GM23338 (cell line): ENCODE data around the gene GOLGA1. TPM values are rescaled to one million over a fixed set of nuclear protein-coding genes. Genes with fewer than 3 reads are reported as not detected.
A peak's percentile ranks its signal among the peaks of the same experiment; 100 is the strongest.

ENCODE experiments used
- ATAC-seq: fragments of 200-7000 bp; cut with Tn5 transposase; 3 replicates; pipeline ENCODE4 v1.9.1; 2020
- DNase-seq: peaks from one replicate; pipeline ENCODE4 v3.0.0-alpha.2; 2015; ENCODE audit warnings: low spot score
- H2AFZ ChIP-seq: fragments of 200-600 bp; sonication (generic); 2 replicates; pipeline ENCODE4 v1.8.0; 2016; ENCODE audit warnings: antibody characterized with exemption, mild to moderate bottlenecking, moderate library complexity
- H3F3A ChIP-seq: fragments of 200-600 bp; sonication (generic); replicated peaks from 2 replicates; pipeline ENCODE4 v1.8.0; 2017; ENCODE audit warnings: antibody characterized with exemption, mixed run types, low read depth
- H3K27ac ChIP-seq: fragments of 200-600 bp; sonication (generic); 2 replicates; pipeline ENCODE4 v1.6.1; 2016; ENCODE audit warnings: low read depth
- H3K27me3 ChIP-seq: fragments of 200-600 bp; sonication (generic); 2 replicates; pipeline ENCODE4 v1.8.0; 2016; ENCODE audit warnings: mild to moderate bottlenecking, mixed run types, moderate library complexity; ENCODE audit not compliant: insufficient read depth
- H3K36me3 ChIP-seq: fragments of 200-600 bp; sonication (generic); 2 replicates; pipeline ENCODE4 v1.8.0; 2016; ENCODE audit warnings: mild to moderate bottlenecking; ENCODE audit not compliant: insufficient read depth
- H3K4me1 ChIP-seq: fragments of 200-600 bp; sonication (generic); 2 replicates; pipeline ENCODE4 v1.8.0; 2016; ENCODE audit warnings: mild to moderate bottlenecking, moderate library complexity; ENCODE audit not compliant: insufficient read depth
- H3K4me2 ChIP-seq: fragments of 200-600 bp; sonication (generic); 2 replicates; pipeline ENCODE4 v1.7.1; 2017; ENCODE audit warnings: mixed run types
- H3K4me3 ChIP-seq: fragments of 200-600 bp; sonication (generic); 2 replicates; pipeline ENCODE4 v1.6.1; 2016; ENCODE audit warnings: mixed run types
- H3K79me2 ChIP-seq: fragments of 200-600 bp; sonication (generic); replicated peaks from 2 replicates; pipeline ENCODE4 v1.8.0; 2017; ENCODE audit warnings: mild to moderate bottlenecking; ENCODE audit not compliant: insufficient read depth
- H3K9me2 ChIP-seq: fragments of 200-600 bp; sonication (generic); 2 replicates; pipeline ENCODE4 v1.8.0; 2017; ENCODE audit not compliant: insufficient read depth
- H4K20me1 ChIP-seq: fragments of 200-600 bp; sonication (generic); replicated peaks from 2 replicates; pipeline ENCODE4 v1.8.0; 2017; ENCODE audit warnings: mild to moderate bottlenecking; ENCODE audit not compliant: insufficient read depth
- H3K27ac Mint-ChIP-seq: 2 replicates; pipeline ENCODE4 v1.8.0; 2020; ENCODE audit warnings: inconsistent platforms, mild to moderate bottlenecking, moderate library complexity, mixed read lengths
- H3K27me3 Mint-ChIP-seq: 3 replicates; pipeline ENCODE4 v1.8.0; 2022; ENCODE audit warnings: low read depth, mild to moderate bottlenecking, moderate library complexity, mixed read lengths, inconsistent platforms; ENCODE audit not compliant: insufficient read depth, poor library complexity
- H3K36me3 Mint-ChIP-seq: 3 replicates; pipeline ENCODE4 v1.8.0; 2021; ENCODE audit warnings: low read depth, mild to moderate bottlenecking, inconsistent platforms, moderate library complexity, mixed read lengths
- H3K4me1 Mint-ChIP-seq: 3 replicates; pipeline ENCODE4 v1.8.0; 2020; ENCODE audit warnings: mild to moderate bottlenecking, inconsistent platforms, mixed read lengths
- H3K4me3 Mint-ChIP-seq: 3 replicates; pipeline ENCODE4 v1.8.0; 2021; ENCODE audit warnings: moderate library complexity, mild to moderate bottlenecking, inconsistent platforms, mixed read lengths
- H3K9me3 Mint-ChIP-seq: 3 replicates; pipeline ENCODE4 v1.8.0; 2020; ENCODE audit warnings: moderate library complexity, mild to moderate bottlenecking, inconsistent platforms, mixed read lengths
- CREB1 ChIP-seq: fragments of 250-450 bp; sonication (Bioruptor Pico); IDR thresholded peaks from 2 replicates; pipeline ENCODE4 v1.5.0; 2020; ENCODE audit warnings: low read depth, mild to moderate bottlenecking, moderate library complexity
- EZH2phosphoT487 ChIP-seq: fragments of 200-600 bp; sonication (generic); IDR thresholded peaks from one replicate; pipeline ENCODE4 v1.8.1; 2018; ENCODE audit warnings: antibody characterized with exemption; ENCODE audit not compliant: unreplicated experiment
- NANOG ChIP-seq: IDR thresholded peaks from 2 replicates; pipeline ENCODE4 v1.6.1; 2016; ENCODE audit warnings: antibody characterized with exemption, borderline replicate concordance
- POLR2AphosphoS5 ChIP-seq: IDR thresholded peaks from 2 replicates; pipeline ENCODE4 v1.6.1; 2016; ENCODE audit warnings: antibody characterized with exemption, low read depth
- STAT1 ChIP-seq: IDR thresholded peaks from one replicate; pipeline ENCODE4 v1.6.1; 2016; ENCODE audit warnings: antibody characterized with exemption; ENCODE audit not compliant: unreplicated experiment
- ZNF114 ChIP-seq: fragments of 250-450 bp; sonication (Bioruptor Pico); IDR thresholded peaks from 2 replicates; pipeline ENCODE4 v1.5.0; 2020; ENCODE audit warnings: mild to moderate bottlenecking, moderate library complexity
- ZNF331 ChIP-seq: fragments of 250-450 bp; sonication (Bioruptor Pico); IDR thresholded peaks from 2 replicates; pipeline ENCODE4 v1.5.0; 2020; ENCODE audit warnings: low read depth, mild to moderate bottlenecking, moderate library complexity
- polyA plus RNA-seq: library from polyadenylated mRNA; unstranded; fragments of >200 nt; fragmentation: Nextera tagmentation; extraction: Ambion mirVana; gene quantifications from 2 replicates; pipeline ENCODE4 v1.2.1, GENCODE V29; 2016
- total RNA-seq: library from RNA; depleted of rRNA; stranded (reverse); fragments of >200 nt; shearing (Covaris generic); gene quantifications from 2 replicates; pipeline ENCODE4 v1.2.3, GENCODE V29; 2014
- TF ChIP-seq, protein P1 (sequence below), 2 experiments: fragments of 200-600 bp in 1 of 2; sonication (generic) in 1 of 2; conservative IDR thresholded peaks; 2 replicates each; pipeline versions ENCODE4 v1.5.1 to v1.6.1; 2016 to 2017; ENCODE audit warnings: antibody characterized with exemption in 2 of 2, low read depth in 2 of 2, mild to moderate bottlenecking in 2 of 2, moderate library complexity in 1 of 2
- TF ChIP-seq, protein P2 (sequence below): IDR thresholded peaks from one replicate; pipeline ENCODE4 v1.6.1; 2018; ENCODE audit warnings: antibody characterized with exemption; ENCODE audit not compliant: unreplicated experiment
- TF ChIP-seq, protein P3 (sequence below): fragments of 250-450 bp; sonication (Bioruptor Pico); IDR thresholded peaks from 2 replicates; pipeline ENCODE4 v1.5.0; 2020; ENCODE audit warnings: mild to moderate bottlenecking, moderate library complexity

GOLGA1 gene
- total and polyA plus RNA-seq, 2 experiments from 2014 or later = 6.1 to 8.0 TPM

DNA sequence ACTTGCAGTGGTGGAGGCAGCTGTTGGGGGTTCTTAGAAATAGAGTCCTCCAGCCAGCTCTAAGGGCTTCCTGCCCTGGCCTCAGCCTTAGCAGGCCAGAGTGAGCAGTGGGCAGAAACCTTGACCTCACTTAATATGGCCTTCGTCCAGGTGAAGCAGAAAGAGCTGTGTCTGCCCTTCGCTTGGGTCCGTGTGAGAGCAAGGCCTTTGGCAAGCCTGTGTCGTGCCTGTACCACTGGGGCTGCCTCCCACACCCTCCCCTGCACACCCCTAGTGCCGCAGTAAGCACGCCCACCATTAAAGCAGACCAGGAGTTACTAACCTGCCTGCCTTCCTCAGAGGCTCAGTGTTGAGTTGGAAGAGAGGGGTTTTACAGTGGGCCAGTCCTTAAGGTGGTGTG, 65.4 kb downstream of the GOLGA1 start (continued):
- TF ChIP-seq, protein P1, sequence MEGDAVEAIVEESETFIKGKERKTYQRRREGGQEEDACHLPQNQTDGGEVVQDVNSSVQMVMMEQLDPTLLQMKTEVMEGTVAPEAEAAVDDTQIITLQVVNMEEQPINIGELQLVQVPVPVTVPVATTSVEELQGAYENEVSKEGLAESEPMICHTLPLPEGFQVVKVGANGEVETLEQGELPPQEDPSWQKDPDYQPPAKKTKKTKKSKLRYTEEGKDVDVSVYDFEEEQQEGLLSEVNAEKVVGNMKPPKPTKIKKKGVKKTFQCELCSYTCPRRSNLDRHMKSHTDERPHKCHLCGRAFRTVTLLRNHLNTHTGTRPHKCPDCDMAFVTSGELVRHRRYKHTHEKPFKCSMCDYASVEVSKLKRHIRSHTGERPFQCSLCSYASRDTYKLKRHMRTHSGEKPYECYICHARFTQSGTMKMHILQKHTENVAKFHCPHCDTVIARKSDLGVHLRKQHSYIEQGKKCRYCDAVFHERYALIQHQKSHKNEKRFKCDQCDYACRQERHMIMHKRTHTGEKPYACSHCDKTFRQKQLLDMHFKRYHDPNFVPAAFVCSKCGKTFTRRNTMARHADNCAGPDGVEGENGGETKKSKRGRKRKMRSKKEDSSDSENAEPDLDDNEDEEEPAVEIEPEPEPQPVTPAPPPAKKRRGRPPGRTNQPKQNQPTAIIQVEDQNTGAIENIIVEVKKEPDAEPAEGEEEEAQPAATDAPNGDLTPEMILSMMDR (conservative IDR thresholded peaks at IDR 0.05; ENCODE audit: low read depth in 2 of 2) = no peak
- TF ChIP-seq POLR2AphosphoS5 = no peak
- TF ChIP-seq NANOG = no peak
- TF ChIP-seq CREB1 = no peak
- TF ChIP-seq ZNF331 (CRISPR knock-in tag) = no peak
- TF ChIP-seq STAT1 = no peak

DNA sequence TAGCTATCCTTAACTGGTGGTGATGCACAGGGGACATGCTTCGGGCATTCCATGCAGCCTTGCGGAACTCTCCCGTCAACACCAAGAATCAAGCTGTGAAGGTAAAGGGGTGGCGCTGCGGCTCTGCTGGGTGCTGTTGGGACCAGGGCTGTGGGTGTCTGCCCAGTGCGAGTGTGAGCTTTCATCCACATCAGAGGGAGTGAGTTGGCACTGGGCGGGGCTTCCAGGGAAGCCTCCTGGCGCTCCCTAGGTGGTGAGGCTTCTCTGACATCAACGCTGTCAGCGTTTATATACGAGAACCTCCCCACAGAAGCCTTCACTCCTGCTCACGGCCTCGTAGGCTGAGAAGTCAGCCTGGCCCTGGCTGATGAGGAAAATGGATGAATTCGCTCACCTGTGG, 67.2 kb downstream of the GOLGA1 start:
- Histone ChIP-seq H3K27ac (no peak overlapping the region), H3K27me3 (no peaks in the 10 kb centered on the region), H3K79me2 (peaks cover 62% of the 10 kb centered on the region), H3K4me1 (peaks cover 16% of the 10 kb centered on the region), H3K36me3 (peaks cover 5% of the 10 kb centered on the region), H3F3A (peaks cover 24% of the 10 kb centered on the region), H4K20me1 (peaks cover 52% of the 10 kb centered on the region), H3K9me2 (no peaks in the 10 kb centered on the region), H3K4me3 (no peak overlapping the region), H2AFZ (no peak overlapping the region), H3K4me2 (no peak overlapping the region)
- Mint-ChIP-seq H3K36me3 (peaks cover 58% of the 10 kb centered on the region), H3K27ac (no peak overlapping the region), H3K4me3 (no peak overlapping the region), H3K9me3 (no peaks in the 10 kb centered on the region), H3K4me1 (peaks cover 44% of the 10 kb centered on the region), H3K27me3 (peaks cover 1% of the 10 kb centered on the region)
- DNase-seq (no peak), ATAC-seq (no peak)
- no peak for TF ChIP-seq POLR2AphosphoS5
- no peak for TF ChIP-seq STAT1
- TF ChIP-seq EZH2phosphoT487 = no peak
- TF ChIP-seq ZNF114 (CRISPR knock-in tag) = no peak

DNA sequence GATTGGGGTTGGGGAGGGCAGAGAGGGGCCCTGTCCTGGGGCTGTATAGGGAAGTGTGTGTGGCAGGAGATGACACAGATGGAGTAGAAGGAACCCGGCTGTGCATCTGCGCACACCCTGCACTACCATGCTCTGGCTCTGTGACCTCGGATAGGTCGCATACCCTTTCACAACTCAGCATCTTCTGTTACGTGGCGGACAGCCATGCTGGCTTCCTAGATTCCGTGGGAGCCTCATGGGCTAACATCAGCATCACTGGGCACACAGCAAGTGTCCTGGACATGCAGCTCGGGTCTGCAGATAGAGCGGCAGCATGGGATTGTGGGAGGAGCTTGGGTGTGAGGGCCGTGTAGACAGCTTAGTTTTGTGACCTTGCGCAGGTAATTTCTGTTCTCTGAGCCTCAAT, 69.7 kb downstream of the GOLGA1 start:
- Histone ChIP-seq H2AFZ (no peak overlapping the region), H3K27ac (peak overlapping the region; percentile 86; the same call in 1 of the 2 replicates), H3K79me2 (peaks cover 75% of the 10 kb centered on the region), H4K20me1 (peaks cover 54% of the 10 kb centered on the region), H3K9me2 (no peaks in the 10 kb centered on the region), H3F3A (peaks cover 15% of the 10 kb centered on the region), H3K27me3 (no peaks in the 10 kb centered on the region), H3K4me1 (peaks cover 33% of the 10 kb centered on the region), H3K4me3 (peak overlapping the region; percentile 99), H3K4me2 (peak overlapping the region; percentile 98), H3K36me3 (no peaks in the 10 kb centered on the region; the same call in 1 of the 2 replicates)
- Mint-ChIP-seq H3K9me3 (no peaks in the 10 kb centered on the region), H3K4me3 (peak overlapping the region; percentile 94), H3K36me3 (peaks cover 47% of the 10 kb centered on the region), H3K27me3 (peaks cover 14% of the 10 kb centered on the region), H3K4me1 (peaks cover 47% of the 10 kb centered on the region), H3K27ac (peak overlapping the region; percentile 13; the same call in 1 of the 2 replicates)
- no peak for DNase-seq
- ATAC-seq = no peak
- TF ChIP-seq, protein P2, sequence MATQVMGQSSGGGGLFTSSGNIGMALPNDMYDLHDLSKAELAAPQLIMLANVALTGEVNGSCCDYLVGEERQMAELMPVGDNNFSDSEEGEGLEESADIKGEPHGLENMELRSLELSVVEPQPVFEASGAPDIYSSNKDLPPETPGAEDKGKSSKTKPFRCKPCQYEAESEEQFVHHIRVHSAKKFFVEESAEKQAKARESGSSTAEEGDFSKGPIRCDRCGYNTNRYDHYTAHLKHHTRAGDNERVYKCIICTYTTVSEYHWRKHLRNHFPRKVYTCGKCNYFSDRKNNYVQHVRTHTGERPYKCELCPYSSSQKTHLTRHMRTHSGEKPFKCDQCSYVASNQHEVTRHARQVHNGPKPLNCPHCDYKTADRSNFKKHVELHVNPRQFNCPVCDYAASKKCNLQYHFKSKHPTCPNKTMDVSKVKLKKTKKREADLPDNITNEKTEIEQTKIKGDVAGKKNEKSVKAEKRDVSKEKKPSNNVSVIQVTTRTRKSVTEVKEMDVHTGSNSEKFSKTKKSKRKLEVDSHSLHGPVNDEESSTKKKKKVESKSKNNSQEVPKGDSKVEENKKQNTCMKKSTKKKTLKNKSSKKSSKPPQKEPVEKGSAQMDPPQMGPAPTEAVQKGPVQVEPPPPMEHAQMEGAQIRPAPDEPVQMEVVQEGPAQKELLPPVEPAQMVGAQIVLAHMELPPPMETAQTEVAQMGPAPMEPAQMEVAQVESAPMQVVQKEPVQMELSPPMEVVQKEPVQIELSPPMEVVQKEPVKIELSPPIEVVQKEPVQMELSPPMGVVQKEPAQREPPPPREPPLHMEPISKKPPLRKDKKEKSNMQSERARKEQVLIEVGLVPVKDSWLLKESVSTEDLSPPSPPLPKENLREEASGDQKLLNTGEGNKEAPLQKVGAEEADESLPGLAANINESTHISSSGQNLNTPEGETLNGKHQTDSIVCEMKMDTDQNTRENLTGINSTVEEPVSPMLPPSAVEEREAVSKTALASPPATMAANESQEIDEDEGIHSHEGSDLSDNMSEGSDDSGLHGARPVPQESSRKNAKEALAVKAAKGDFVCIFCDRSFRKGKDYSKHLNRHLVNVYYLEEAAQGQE = no peak
- TF ChIP-seq, protein P3, sequence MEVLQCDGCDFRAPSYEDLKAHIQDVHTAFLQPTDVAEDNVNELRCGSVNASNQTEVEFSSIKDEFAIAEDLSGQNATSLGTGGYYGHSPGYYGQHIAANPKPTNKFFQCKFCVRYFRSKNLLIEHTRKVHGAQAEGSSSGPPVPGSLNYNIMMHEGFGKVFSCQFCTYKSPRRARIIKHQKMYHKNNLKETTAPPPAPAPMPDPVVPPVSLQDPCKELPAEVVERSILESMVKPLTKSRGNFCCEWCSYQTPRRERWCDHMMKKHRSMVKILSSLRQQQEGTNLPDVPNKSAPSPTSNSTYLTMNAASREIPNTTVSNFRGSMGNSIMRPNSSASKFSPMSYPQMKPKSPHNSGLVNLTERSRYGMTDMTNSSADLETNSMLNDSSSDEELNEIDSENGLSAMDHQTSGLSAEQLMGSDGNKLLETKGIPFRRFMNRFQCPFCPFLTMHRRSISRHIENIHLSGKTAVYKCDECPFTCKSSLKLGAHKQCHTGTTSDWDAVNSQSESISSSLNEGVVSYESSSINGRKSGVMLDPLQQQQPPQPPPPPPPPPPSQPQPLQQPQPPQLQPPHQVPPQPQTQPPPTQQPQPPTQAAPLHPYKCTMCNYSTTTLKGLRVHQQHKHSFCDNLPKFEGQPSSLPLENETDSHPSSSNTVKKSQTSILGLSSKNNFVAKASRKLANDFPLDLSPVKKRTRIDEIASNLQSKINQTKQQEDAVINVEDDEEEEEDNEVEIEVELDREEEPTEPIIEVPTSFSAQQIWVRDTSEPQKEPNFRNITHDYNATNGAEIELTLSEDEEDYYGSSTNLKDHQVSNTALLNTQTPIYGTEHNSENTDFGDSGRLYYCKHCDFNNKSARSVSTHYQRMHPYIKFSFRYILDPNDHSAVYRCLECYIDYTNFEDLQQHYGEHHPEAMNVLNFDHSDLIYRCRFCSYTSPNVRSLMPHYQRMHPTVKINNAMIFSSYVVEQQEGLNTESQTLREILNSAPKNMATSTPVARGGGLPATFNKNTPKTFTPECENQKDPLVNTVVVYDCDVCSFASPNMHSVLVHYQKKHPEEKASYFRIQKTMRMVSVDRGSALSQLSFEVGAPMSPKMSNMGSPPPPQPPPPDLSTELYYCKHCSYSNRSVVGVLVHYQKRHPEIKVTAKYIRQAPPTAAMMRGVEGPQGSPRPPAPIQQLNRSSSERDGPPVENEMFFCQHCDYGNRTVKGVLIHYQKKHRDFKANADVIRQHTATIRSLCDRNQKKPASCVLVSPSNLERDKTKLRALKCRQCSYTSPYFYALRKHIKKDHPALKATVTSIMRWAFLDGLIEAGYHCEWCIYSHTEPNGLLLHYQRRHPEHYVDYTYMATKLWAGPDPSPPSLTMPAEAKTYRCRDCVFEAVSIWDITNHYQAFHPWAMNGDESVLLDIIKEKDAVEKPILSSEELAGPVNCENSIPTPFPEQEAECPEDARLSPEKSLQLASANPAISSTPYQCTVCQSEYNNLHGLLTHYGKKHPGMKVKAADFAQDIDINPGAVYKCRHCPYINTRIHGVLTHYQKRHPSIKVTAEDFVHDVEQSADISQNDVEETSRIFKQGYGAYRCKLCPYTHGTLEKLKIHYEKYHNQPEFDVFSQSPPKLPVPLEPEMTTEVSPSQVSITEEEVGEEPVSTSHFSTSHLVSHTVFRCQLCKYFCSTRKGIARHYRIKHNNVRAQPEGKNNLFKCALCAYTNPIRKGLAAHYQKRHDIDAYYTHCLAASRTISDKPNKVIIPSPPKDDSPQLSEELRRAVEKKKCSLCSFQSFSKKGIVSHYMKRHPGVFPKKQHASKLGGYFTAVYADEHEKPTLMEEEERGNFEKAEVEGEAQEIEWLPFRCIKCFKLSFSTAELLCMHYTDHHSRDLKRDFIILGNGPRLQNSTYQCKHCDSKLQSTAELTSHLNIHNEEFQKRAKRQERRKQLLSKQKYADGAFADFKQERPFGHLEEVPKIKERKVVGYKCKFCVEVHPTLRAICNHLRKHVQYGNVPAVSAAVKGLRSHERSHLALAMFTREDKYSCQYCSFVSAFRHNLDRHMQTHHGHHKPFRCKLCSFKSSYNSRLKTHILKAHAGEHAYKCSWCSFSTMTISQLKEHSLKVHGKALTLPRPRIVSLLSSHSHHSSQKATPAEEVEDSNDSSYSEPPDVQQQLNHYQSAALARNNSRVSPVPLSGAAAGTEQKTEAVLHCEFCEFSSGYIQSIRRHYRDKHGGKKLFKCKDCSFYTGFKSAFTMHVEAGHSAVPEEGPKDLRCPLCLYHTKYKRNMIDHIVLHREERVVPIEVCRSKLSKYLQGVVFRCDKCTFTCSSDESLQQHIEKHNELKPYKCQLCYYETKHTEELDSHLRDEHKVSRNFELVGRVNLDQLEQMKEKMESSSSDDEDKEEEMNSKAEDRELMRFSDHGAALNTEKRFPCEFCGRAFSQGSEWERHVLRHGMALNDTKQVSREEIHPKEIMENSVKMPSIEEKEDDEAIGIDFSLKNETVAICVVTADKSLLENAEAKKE (CRISPR knock-in tag) = no peak
